H1 (cell line): Measurements from ENCODE around the gene ONECUT2. TPM values are rescaled to one million over a fixed set of nuclear protein-coding genes. Genes with fewer than 3 reads are reported as not detected.

Experiments
- CTCF ChIA-PET: fragments of 300-600 bp; sonication (Branson Sonifier 250); formaldehyde crosslinking; loops from one replicate; lab custom pipeline; 2021; ENCODE audit not compliant: partially characterized antibody; lab: Charles Lee
- POLR2A ChIA-PET: fragments of 300-600 bp; sonication (Branson Sonifier 250); formaldehyde crosslinking; loops from one replicate; lab custom pipeline; 2021; ENCODE audit warnings: inconsistent platforms; ENCODE audit not compliant: partially characterized antibody; lab: Charles Lee
- DNase-seq, 2 experiments: peaks; one replicate each; pipeline versions ENCODE4 v3.0.0 to v3.0.0-alpha.2; 2010 to 2022; ENCODE audit warnings: low spot score in 2 of 2, low read depth in 1 of 2, mixed read lengths in 1 of 2
- FAIRE-seq: peaks from 2 replicates; lab custom pipeline; 2011; peaks lifted over from hg19 to GRCh38; lab: Jason Lieb, UNC
- H2AFZ ChIP-seq: 2 replicates; pipeline ENCODE4 v1.8.1; 2012; ENCODE audit warnings: low read length, inconsistent platforms
- H2AK5ac ChIP-seq: 2 replicates; pipeline ENCODE4 v1.6.1; 2013; ENCODE audit warnings: low read depth, low read length
- H2BK120ac ChIP-seq: replicated peaks from 2 replicates; pipeline ENCODE3; 2013; ENCODE audit warnings: low read depth, low read length, inconsistent platforms
- H2BK12ac ChIP-seq: 2 replicates; pipeline ENCODE4 v1.6.1; 2013; ENCODE audit warnings: low read depth, low read length
- H2BK15ac ChIP-seq: 2 replicates; pipeline ENCODE4 v1.6.1; 2013; ENCODE audit warnings: low read length
- H2BK20ac ChIP-seq: 2 replicates; pipeline ENCODE4 v1.6.1; 2013; ENCODE audit warnings: low read length
- H2BK5ac ChIP-seq: 2 replicates; pipeline ENCODE4 v1.6.1; 2013; ENCODE audit warnings: low read depth, low read length
- H3K14ac ChIP-seq: 2 replicates; pipeline ENCODE4 v1.6.1; 2013; ENCODE audit warnings: inconsistent platforms; ENCODE audit not compliant: insufficient read length
- H3K18ac ChIP-seq: 2 replicates; pipeline ENCODE4 v1.6.1; 2013; ENCODE audit warnings: low read length; ENCODE audit errors: extremely low read depth
- H3K23ac ChIP-seq: 2 replicates; pipeline ENCODE4 v1.6.1; 2013; ENCODE audit warnings: inconsistent platforms; ENCODE audit not compliant: insufficient read length
- H3K23me2 ChIP-seq: 2 replicates; pipeline ENCODE4 v1.6.1; 2013; ENCODE audit warnings: low read depth, low read length
- H3K27ac ChIP-seq: 2 replicates; pipeline ENCODE4 v1.6.1; 2011; ENCODE audit warnings: low read depth, low read length, inconsistent platforms
- H3K27me3 ChIP-seq, 4 experiments: replicated peaks in 1 of 4; 1 replicate in 1 of 4; 2 replicates in 3 of 4; pipeline versions ENCODE4 v1.6.1 to v1.8.1; 2011 to 2013; ENCODE audit warnings: low read length in 3 of 4, mild to moderate bottlenecking in 3 of 4, inconsistent platforms in 2 of 4, mixed read lengths in 2 of 4, moderate library complexity in 1 of 4; ENCODE audit not compliant: control insufficient read depth in 3 of 4, insufficient read depth in 3 of 4; ENCODE audit errors: extremely low read depth in 1 of 4
- H3K36me3 ChIP-seq, 4 experiments: 2 replicates each; pipeline versions ENCODE4 v1.6.1 to v1.8.1; 2011 to 2013; ENCODE audit warnings: mild to moderate bottlenecking in 4 of 4, low read length in 3 of 4, moderate library complexity in 2 of 4, control low read depth in 1 of 4, inconsistent platforms in 1 of 4; ENCODE audit not compliant: insufficient read depth in 4 of 4, control insufficient read depth in 2 of 4
- H3K4ac ChIP-seq: replicated peaks from 2 replicates; pipeline ENCODE3; 2013; ENCODE audit warnings: low read length, low read depth, mixed read lengths, inconsistent platforms; ENCODE audit not compliant: insufficient read length
- H3K4me1 ChIP-seq, 4 experiments: replicated peaks in 1 of 4; 1 replicate in 1 of 4; 2 replicates in 3 of 4; pipeline versions ENCODE4 v1.6.1 to v1.8.1; 2011 to 2013; ENCODE audit warnings: low read length in 3 of 4, inconsistent platforms in 2 of 4, mixed read lengths in 1 of 4; ENCODE audit not compliant: insufficient read depth in 4 of 4, control insufficient read depth in 3 of 4
- H3K4me2 ChIP-seq, 2 experiments: 2 replicates each; pipeline versions ENCODE4 v1.6.1 to v1.8.1; 2011 to 2013; ENCODE audit warnings: low read depth in 2 of 2, low read length in 2 of 2, control low read depth in 1 of 2, inconsistent platforms in 1 of 2, mild to moderate bottlenecking in 1 of 2; ENCODE audit not compliant: insufficient read depth in 1 of 2
- H3K4me3 ChIP-seq, 4 experiments: fragments of 200-600, 300-600 bp in 1 of 4; sonication (generic), shearing (Covaris generic), sonication (Bioruptor Twin) in 1 of 4; 2 replicates each; pipeline versions ENCODE4 v1.5.1 to v1.8.1; 2011 to 2016; ENCODE audit warnings: low read length in 4 of 4, low read depth in 3 of 4, control low read depth in 2 of 4, inconsistent platforms in 2 of 4, mild to moderate bottlenecking in 2 of 4, mixed read lengths in 1 of 4, moderate library complexity in 1 of 4; ENCODE audit not compliant: insufficient read depth in 2 of 4; ENCODE audit errors: extremely low read depth in 1 of 4
- H3K56ac ChIP-seq: replicated peaks from 2 replicates; pipeline ENCODE3; 2013; ENCODE audit warnings: low read depth, mild to moderate bottlenecking, mixed read lengths, low read length, inconsistent platforms; ENCODE audit not compliant: insufficient read length
- H3K79me1 ChIP-seq: 2 replicates; pipeline ENCODE4 v1.6.1; 2013; ENCODE audit warnings: low read depth, low read length, control low read depth
- H3K79me2 ChIP-seq, 2 experiments: 2 replicates each; pipeline versions ENCODE4 v1.6.1 to v1.8.1; 2012 to 2013; ENCODE audit warnings: low read length in 2 of 2, mild to moderate bottlenecking in 2 of 2, inconsistent platforms in 1 of 2; ENCODE audit not compliant: insufficient read depth in 2 of 2, control insufficient read depth in 1 of 2
- H3K9ac ChIP-seq, 4 experiments: replicated peaks in 1 of 4; 1 replicate in 1 of 4; 2 replicates in 3 of 4; pipeline versions ENCODE4 v1.6.1 to v1.8.1; 2011 to 2013; ENCODE audit warnings: low read depth in 3 of 4, low read length in 3 of 4, control low read depth in 2 of 4, mild to moderate bottlenecking in 2 of 4, moderate library complexity in 2 of 4, inconsistent platforms in 1 of 4; ENCODE audit errors: extremely low read depth in 1 of 4
- H3K9me3 ChIP-seq, 2 experiments: 2 replicates each; pipeline versions ENCODE4 v1.6.1 to v1.8.1; 2012 to 2013; ENCODE audit warnings: mild to moderate bottlenecking in 2 of 2, moderate library complexity in 2 of 2, control low read depth in 1 of 2, inconsistent platforms in 1 of 2, low read depth in 1 of 2, low read length in 1 of 2, mixed read lengths in 1 of 2; ENCODE audit not compliant: insufficient read depth in 2 of 2
- H4K20me1 ChIP-seq, 2 experiments: replicated peaks in 1 of 2; 2 replicates each; pipeline versions ENCODE3 to v1.8.1; 2011 to 2013; ENCODE audit warnings: inconsistent platforms in 2 of 2, low read length in 2 of 2, mild to moderate bottlenecking in 1 of 2; ENCODE audit not compliant: insufficient read depth in 2 of 2, control insufficient read depth in 1 of 2
- H4K5ac ChIP-seq: 2 replicates; pipeline ENCODE4 v1.6.1; 2013; ENCODE audit warnings: low read length, low read depth, mixed read lengths, inconsistent platforms; ENCODE audit not compliant: insufficient read length
- H4K8ac ChIP-seq: 2 replicates; pipeline ENCODE4 v1.8.0; 2013; ENCODE audit warnings: mild to moderate bottlenecking, moderate library complexity, low read length, inconsistent platforms; ENCODE audit not compliant: insufficient read depth; ENCODE audit errors: extremely low read depth
- H4K91ac ChIP-seq: replicated peaks from 2 replicates; pipeline ENCODE3; 2013; ENCODE audit warnings: low read length, mixed read lengths, inconsistent platforms; ENCODE audit not compliant: insufficient read length
- CHD2 ChIP-seq: IDR thresholded peaks from 2 replicates; pipeline ENCODE4 v1.6.1; 2012; ENCODE audit warnings: low read length, improper control_type of control experiment
- CREB1 ChIP-seq: IDR thresholded peaks from 2 replicates; pipeline ENCODE4 v1.6.1; 2012; ENCODE audit warnings: inconsistent platforms
- CTBP2 ChIP-seq: IDR thresholded peaks from 2 replicates; pipeline ENCODE4 v1.7.0; 2011; ENCODE audit warnings: borderline replicate concordance, mild to moderate bottlenecking, moderate library complexity, mixed read lengths, low read length; ENCODE audit not compliant: insufficient read depth, insufficient read length
- FOSL1 ChIP-seq: IDR thresholded peaks from 2 replicates; pipeline ENCODE4 v1.6.1; 2011; ENCODE audit warnings: mild to moderate bottlenecking, low read depth, low read length, moderate library complexity; ENCODE audit not compliant: insufficient read depth
- HDAC2 ChIP-seq, 2 experiments: fragments of 300-600 bp in 1 of 2; sonication (generic) in 1 of 2; IDR thresholded peaks; 2 replicates each; pipeline ENCODE4 v1.6.1; 2011 to 2012; ENCODE audit warnings: low read depth in 2 of 2, low read length in 2 of 2, mild to moderate bottlenecking in 2 of 2, moderate library complexity in 2 of 2, borderline replicate concordance in 1 of 2, inconsistent platforms in 1 of 2
- POU5F1 ChIP-seq: IDR thresholded peaks from 2 replicates; pipeline ENCODE4 v1.6.1; 2011; ENCODE audit warnings: low read depth, mild to moderate bottlenecking, low read length, moderate library complexity
- RNF2 ChIP-seq: fragments of 200-900, 300-1000 bp; sonication (generic); IDR thresholded peaks from 2 replicates; pipeline ENCODE4 v1.7.1; 2016; ENCODE audit warnings: borderline replicate concordance, low read depth, mild to moderate bottlenecking, antibody characterized with exemption, low read length; ENCODE audit not compliant: poor library complexity, severe bottlenecking; ENCODE audit errors: missing control alignments
- SIX5 ChIP-seq: IDR thresholded peaks from 2 replicates; pipeline ENCODE4 v1.6.1; 2011; ENCODE audit warnings: mild to moderate bottlenecking, low read depth, low read length
- SP2 ChIP-seq: IDR thresholded peaks from 2 replicates; pipeline ENCODE4 v1.6.1; 2012; ENCODE audit warnings: mild to moderate bottlenecking, low read length, inconsistent platforms
- SUZ12 ChIP-seq: fragments of 200-600 bp; sonication (generic); IDR thresholded peaks from 2 replicates; pipeline ENCODE4 v1.6.1; 2012; ENCODE audit warnings: mild to moderate bottlenecking, inconsistent platforms, low read length, moderate library complexity, mixed read lengths
- TCF12 ChIP-seq: IDR thresholded peaks from 2 replicates; pipeline ENCODE4 v1.6.1; 2011; ENCODE audit warnings: low read depth, mild to moderate bottlenecking, low read length
- TEAD4 ChIP-seq: IDR thresholded peaks from 2 replicates; pipeline ENCODE4 v1.6.1; 2012; ENCODE audit warnings: low read depth, low read length, inconsistent platforms, mixed read lengths
- WGBS, 2 experiments: shearing (Covaris generic) in 1 of 2; methylation state at CpG; one replicate each; pipeline versions ENCODE4 v1.1.6 to v1.1.7; 2013 to 2015; ENCODE audit warnings: low lambda C conversion rate in 2 of 2, mixed read lengths in 2 of 2, inconsistent platforms in 1 of 2, low coverage in 1 of 2, missing lambda C conversion rate in 1 of 2; ENCODE audit not compliant: insufficient replicate concordance in 2 of 2, insufficient coverage in 1 of 2, insufficient read length in 1 of 2; ENCODE audit errors: extremely low coverage in 1 of 2, missing lambda C conversion rate in 1 of 2; 5-methylcytosine and 5-hydroxymethylcytosine counted together
- polyA plus RNA-seq, 7 experiments: library from polyadenylated mRNA; depleted of rRNA in 3 of 7; stranded (reverse) in 5 of 7; unstranded in 2 of 7; fragments of >200 nt in 5 of 7; fragments of 200-250 nt in 2 of 7; gene quantifications; 1 replicate in 5 of 7; 2 replicates in 1 of 7; 4 replicates in 1 of 7; pipeline versions ENCODE4 v1.2.1 to v1.2.3, GENCODE V29; 2011 to 2013; ENCODE audit warnings: missing spikeins in 2 of 7, mixed read lengths in 2 of 7
- total RNA-seq: library from RNA; stranded (reverse); fragmentation: NEBNext Ultra II Directional; extraction: Animal tissue kit (Norgen Biotek cat#: 25700); gene quantifications from 2 replicates; pipeline ENCODE4 v1.2.1, GENCODE V29; 2021
- TF ChIP-seq, protein P1 (sequence below): IDR thresholded peaks from 2 replicates; pipeline ENCODE4 v1.6.1; 2011; ENCODE audit warnings: low read depth, mild to moderate bottlenecking, low read length; ENCODE audit not compliant: insufficient read depth

The ONECUT2 gene
- total and polyA plus RNA-seq, 2 of the 8 experiments (the other 6 are each of a cell fraction or from before 2014, with no cell fraction given) = 0.38 to 1.9 TPM

DNA sequence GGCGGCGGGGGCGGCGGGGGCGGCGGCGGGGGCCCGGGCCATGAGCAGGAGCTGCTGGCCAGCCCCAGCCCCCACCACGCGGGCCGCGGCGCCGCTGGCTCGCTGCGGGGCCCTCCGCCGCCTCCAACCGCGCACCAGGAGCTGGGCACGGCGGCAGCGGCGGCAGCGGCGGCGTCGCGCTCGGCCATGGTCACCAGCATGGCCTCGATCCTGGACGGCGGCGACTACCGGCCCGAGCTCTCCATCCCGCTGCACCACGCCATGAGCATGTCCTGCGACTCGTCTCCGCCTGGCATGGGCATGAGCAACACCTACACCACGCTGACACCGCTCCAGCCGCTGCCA is 644 bp downstream of the ONECUT2 start:
- Histone ChIP-seq H4K20me1 (peaks cover 14 to 30% of the 10 kb centered on the region in 2 experiments), H3K4me3 (peak overlapping the region in 3 of 4 experiments; percentile 25 to 62 (median 32); a peak in 5 of 8 replicates), H3K9me3 (no peaks in the 10 kb centered on the region), H3K23ac (no peak overlapping the region), H3K79me1 (no peaks in the 10 kb centered on the region; the same call in 1 of the 2 replicates), H2AK5ac (no peak overlapping the region), H3K27ac (no peak overlapping the region), H2AFZ (no peak overlapping the region), H2BK20ac (0 out of 2 replicates have a peak overlapping the region, but pooled peaks have one; percentile 32), H4K5ac (no peak overlapping the region), H3K9ac (no peak overlapping the region), H4K91ac (no peak overlapping the region), H3K18ac (peak overlapping the region; percentile 60; the same call in 1 of the 2 replicates)
- DNase-seq = peak in 1 of 2 experiments; percentile 54
- ChIA-PET POLR2A (interaction anchor here (1.7 kb wide), 1 partner anchor 18 kb away, joined by 3 read pairs; no protein-coding TSS in a partner anchor), CTCF (interaction anchor here (0.8 to 2.5 kb wide), 2 partner anchors 10 to 327 kb away, joined by 3 to 7 read pairs; no protein-coding TSS in a partner anchor)
- no peak for TF ChIP-seq RNF2
- TF ChIP-seq POU5F1 = no peak
- no peak for TF ChIP-seq SIX5
- TF ChIP-seq, protein P1, sequence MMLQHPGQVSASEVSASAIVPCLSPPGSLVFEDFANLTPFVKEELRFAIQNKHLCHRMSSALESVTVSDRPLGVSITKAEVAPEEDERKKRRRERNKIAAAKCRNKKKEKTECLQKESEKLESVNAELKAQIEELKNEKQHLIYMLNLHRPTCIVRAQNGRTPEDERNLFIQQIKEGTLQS = no peak
- TF ChIP-seq HDAC2 (IDR thresholded peaks at IDR 0.05; ENCODE audit: borderline replicate concordance in 1 of 2, low read depth in 2 of 2, low read length in 2 of 2) = no peak
- TF ChIP-seq SP2 = no peak
- TF ChIP-seq CHD2 = no peak
- no peak for TF ChIP-seq CREB1
- TF ChIP-seq TEAD4 = no peak
- TF ChIP-seq SUZ12 = no peak
- TF ChIP-seq FOSL1 = no peak
- TF ChIP-seq TCF12 = no peak
- TF ChIP-seq CTBP2 = no peak
- TF ChIP-seq, all 59 proteins: peak for 0
- WGBS, 2 experiments = 0% methylated on average over 1 of the region's 44 CpGs; no CpG with 5 or more reads in 1 of the 2 experiments
- no peak overlapping the region for H2BK12ac ChIP-seq
- H3K23me2 ChIP-seq = peaks cover 21% of the 10 kb centered on the region
- no peak overlapping the region for H4K8ac ChIP-seq
- peak overlapping the region; percentile 68 to 79 for H3K4me2 ChIP-seq
- H2BK15ac ChIP-seq = peak overlapping the region; percentile 61; the same call in 1 of the 2 replicates
- H3K4ac ChIP-seq = no peak overlapping the region
- no peak overlapping the region for H2BK120ac ChIP-seq
- H3K56ac ChIP-seq = no peak overlapping the region
- peaks cover 14 to 67% (median 42%) of the 10 kb centered on the region in 4 experiments for H3K4me1 ChIP-seq
- H3K14ac ChIP-seq = no peak overlapping the region
- no peaks in the 10 kb centered on the region for H3K79me2 ChIP-seq
- FAIRE-seq = no peak
- no peak overlapping the region; the same call in 1 of the 2 replicates for H2BK5ac ChIP-seq
- H3K36me3 ChIP-seq = peaks cover 0 to 12% (median 0%) of the 10 kb centered on the region in 4 experiments; a peak in 1 of 8 replicates
- peaks cover 75 to 93% (median 86%) of the 10 kb centered on the region in 4 experiments for H3K27me3 ChIP-seq
